Mesenchymal stem cell (in vitro differentiated cells and primary cell): ENCODE data around the gene DNM1. TPM values are rescaled to one million over a fixed set of nuclear protein-coding genes. Genes with fewer than 3 reads are reported as not detected.
A peak's percentile ranks its signal among the peaks of the same experiment; 100 is the strongest.

Experiments used
- DNase-seq: peaks from one replicate; pipeline ENCODE4 v3.0.0-alpha.2; 2013
- H2AFZ ChIP-seq: one replicate; pipeline ENCODE4 v1.6.1; 2013; ENCODE audit warnings: low read depth, mild to moderate bottlenecking, control low read depth, inconsistent platforms, low read length, moderate library complexity
- H2AK5ac ChIP-seq: 2 replicates; pipeline ENCODE4 v1.6.1; 2013; ENCODE audit warnings: low read length, moderate library complexity, mild to moderate bottlenecking, inconsistent platforms; ENCODE audit not compliant: severe bottlenecking
- H2BK120ac ChIP-seq: one replicate; pipeline ENCODE4 v1.6.1; 2013; ENCODE audit warnings: low read depth, mild to moderate bottlenecking, inconsistent platforms, low read length, moderate library complexity
- H2BK12ac ChIP-seq, 2 experiments: one replicate each; pipeline ENCODE4 v1.6.1; 2013; ENCODE audit warnings: inconsistent platforms in 2 of 2, low read length in 2 of 2, mild to moderate bottlenecking in 2 of 2, moderate library complexity in 2 of 2, control low read depth in 1 of 2
- H2BK15ac ChIP-seq: one replicate; pipeline ENCODE4 v1.6.1; 2013; ENCODE audit warnings: mild to moderate bottlenecking, low read depth, inconsistent platforms; ENCODE audit not compliant: poor library complexity, severe bottlenecking
- H2BK5ac ChIP-seq: 2 replicates; pipeline ENCODE4 v1.6.1; 2013; ENCODE audit warnings: low read depth, mild to moderate bottlenecking, low read length, control low read depth, inconsistent platforms; ENCODE audit not compliant: poor library complexity, severe bottlenecking
- H3K14ac ChIP-seq, 2 experiments: one replicate each; pipeline ENCODE4 v1.6.1; 2013; ENCODE audit warnings: inconsistent platforms in 2 of 2, low read length in 2 of 2, control low read depth in 1 of 2, mild to moderate bottlenecking in 1 of 2, moderate library complexity in 1 of 2
- H3K18ac ChIP-seq, 2 experiments: one replicate each; pipeline ENCODE4 v1.6.1; 2013; ENCODE audit warnings: inconsistent platforms in 2 of 2, low read length in 2 of 2, control low read depth in 1 of 2, low read depth in 1 of 2, mild to moderate bottlenecking in 1 of 2
- H3K23ac ChIP-seq, 2 experiments: one replicate each; pipeline ENCODE4 v1.6.1; 2013; ENCODE audit warnings: inconsistent platforms in 2 of 2, low read length in 2 of 2, mild to moderate bottlenecking in 2 of 2, moderate library complexity in 2 of 2, control low read depth in 1 of 2
- H3K27ac ChIP-seq: 2 replicates; pipeline ENCODE4 v1.5.1; 2013; ENCODE audit warnings: mild to moderate bottlenecking, moderate library complexity, low read length, control low read depth, inconsistent platforms; ENCODE audit not compliant: poor library complexity, severe bottlenecking
- H3K27me3 ChIP-seq, 2 experiments: 2 replicates each; pipeline versions ENCODE4 v1.6.1 to v1.7.0; 2013; ENCODE audit warnings: low read length in 2 of 2, mild to moderate bottlenecking in 2 of 2, moderate library complexity in 2 of 2, control low read depth in 1 of 2, inconsistent platforms in 1 of 2; ENCODE audit not compliant: control insufficient read depth in 1 of 2, insufficient read depth in 1 of 2
- H3K36me3 ChIP-seq, 2 experiments: 2 replicates each; pipeline versions ENCODE4 v1.6.1 to v1.7.0; 2013; ENCODE audit warnings: low read length in 2 of 2, control low read depth in 1 of 2, inconsistent platforms in 1 of 2, low read depth in 1 of 2, mild to moderate bottlenecking in 1 of 2; ENCODE audit not compliant: insufficient read depth in 2 of 2, control insufficient read depth in 1 of 2
- H3K4ac ChIP-seq, 2 experiments: one replicate each; pipeline ENCODE4 v1.6.1; 2013; ENCODE audit warnings: inconsistent platforms in 2 of 2, low read length in 2 of 2, mild to moderate bottlenecking in 2 of 2, moderate library complexity in 2 of 2, control low read depth in 1 of 2, low read depth in 1 of 2
- H3K4me1 ChIP-seq: 2 replicates; pipeline ENCODE4 v1.6.1; 2013; ENCODE audit warnings: low read depth, low read length, control low read depth; ENCODE audit not compliant: control insufficient read depth, insufficient read depth
- H3K4me2 ChIP-seq: 2 replicates; pipeline ENCODE4 v1.6.1; 2013; ENCODE audit warnings: low read length, mild to moderate bottlenecking, inconsistent platforms; ENCODE audit not compliant: poor library complexity, severe bottlenecking
- H3K4me3 ChIP-seq, 2 experiments: 2 replicates each; pipeline versions ENCODE4 v1.5.1 to v1.7.0; 2013; ENCODE audit warnings: low read length in 2 of 2, mild to moderate bottlenecking in 2 of 2, control low read depth in 1 of 2, low read depth in 1 of 2; ENCODE audit not compliant: insufficient read depth in 1 of 2
- H3K79me1 ChIP-seq: replicated peaks from 2 replicates; pipeline ENCODE4 v1.6.1; 2013; ENCODE audit warnings: mild to moderate bottlenecking, control low read depth, low read length, inconsistent platforms; ENCODE audit not compliant: poor library complexity, severe bottlenecking
- H3K9ac ChIP-seq: 2 replicates; pipeline ENCODE4 v1.7.0; 2013; ENCODE audit warnings: mild to moderate bottlenecking, low read length, moderate library complexity
- H3K9me3 ChIP-seq: 2 replicates; pipeline ENCODE4 v1.7.0; 2013; ENCODE audit warnings: mild to moderate bottlenecking, low read length; ENCODE audit not compliant: control insufficient read depth
- H4K8ac ChIP-seq: one replicate; pipeline ENCODE4 v1.6.1; 2013; ENCODE audit warnings: inconsistent platforms, mild to moderate bottlenecking, low read length, moderate library complexity
- H4K91ac ChIP-seq: one replicate; pipeline ENCODE4 v1.6.1; 2013; ENCODE audit warnings: mild to moderate bottlenecking, low read length, inconsistent platforms
- WGBS: methylation state at CpG from one replicate; pipeline ENCODE4 v1.1.7; 2013; ENCODE audit warnings: mixed read lengths; 5-methylcytosine and 5-hydroxymethylcytosine counted together
- polyA plus RNA-seq, 2 experiments: library from polyadenylated mRNA; stranded (reverse); fragments of 200-250 nt; gene quantifications; one replicate each; pipeline ENCODE4 v1.2.3, GENCODE V29; 2013

DNM1 gene
- 5.9 TPM for polyA plus RNA-seq (2013, experiment 1 of 2)
- 5.2 TPM for polyA plus RNA-seq (2013, experiment 2 of 2)

DNA sequence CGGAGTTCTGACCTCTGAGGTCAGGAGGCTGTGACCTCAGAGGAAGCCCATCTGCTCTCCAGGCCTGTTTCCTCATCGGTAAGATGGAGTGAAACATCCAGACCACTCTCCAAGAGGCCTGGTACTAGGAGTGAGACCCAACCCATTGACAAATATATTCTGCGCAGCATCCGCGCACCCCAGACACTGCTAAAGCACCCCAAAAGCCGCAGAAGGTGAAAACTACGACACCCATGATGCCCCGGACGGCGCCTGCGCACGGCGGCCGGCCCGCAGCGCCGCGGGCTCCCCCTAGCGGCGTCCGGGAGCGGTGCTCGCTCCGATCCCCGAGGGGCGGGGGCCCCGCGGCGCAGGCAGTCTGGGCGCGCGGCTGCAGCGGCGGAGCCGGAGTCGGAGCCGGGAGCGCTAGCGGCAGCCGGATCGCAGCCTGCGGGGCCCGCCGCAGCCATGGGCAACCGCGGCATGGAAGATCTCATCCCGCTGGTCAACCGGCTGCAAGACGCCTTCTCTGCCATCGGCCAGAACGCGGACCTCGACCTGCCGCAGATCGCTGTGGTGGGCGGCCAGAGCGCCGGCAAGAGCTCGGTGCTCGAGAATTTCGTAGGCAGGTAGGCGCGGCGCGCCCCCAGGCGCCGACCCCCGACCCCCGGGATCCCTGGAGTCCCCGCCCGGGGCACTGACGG lies at the start of gene DNM1:
DNM1 (plus strand) TSS at position 356 of the 683 bp plus-strand sequence; CDS start at position 448, 92 bp downstream.
- WGBS: under 1% methylated on average over 48 of the region's 72 CpGs

DNA sequence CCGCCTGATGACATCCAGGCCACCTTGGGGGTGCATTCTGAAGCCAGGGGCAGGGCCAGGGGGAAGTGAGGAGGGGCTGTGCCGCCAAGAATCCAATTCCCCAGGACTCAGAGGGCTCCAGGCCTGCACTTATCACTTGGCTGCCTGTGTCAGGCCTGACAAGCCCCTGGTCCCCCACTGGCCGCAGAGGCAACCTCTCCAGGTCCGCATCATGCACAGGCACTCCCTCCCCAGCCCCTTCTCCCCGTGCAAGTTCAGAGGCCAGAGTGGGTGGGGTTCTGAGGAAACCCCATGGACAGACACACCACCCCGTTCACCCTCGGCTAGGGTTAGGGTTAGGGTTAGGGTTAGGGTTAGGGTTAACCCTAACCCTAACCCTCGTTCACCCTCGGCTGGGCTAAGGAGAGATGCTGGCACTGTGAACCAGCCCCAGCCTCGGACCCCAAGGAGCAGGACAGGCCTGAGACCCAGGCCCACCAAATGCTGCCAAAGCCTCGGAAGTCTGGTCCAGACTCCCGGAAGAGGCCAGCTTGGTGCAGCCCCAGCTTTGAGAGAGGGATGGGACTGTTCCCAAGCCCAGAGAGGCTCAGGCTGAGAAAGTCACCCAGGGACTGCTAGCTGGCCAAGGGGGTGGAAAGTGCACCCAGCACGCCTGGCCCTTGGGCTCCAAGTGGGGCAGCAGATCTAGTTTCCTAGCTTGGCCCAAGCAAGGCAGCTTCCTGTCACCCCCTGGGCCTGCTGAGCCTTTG lies 49.1 kb upstream of the DNM1 start:
- WGBS: 82% methylated on average over 11 of the region's 13 CpGs
- H3K4ac ChIP-seq: no peak overlapping the region
- no peak overlapping the region for H3K9ac ChIP-seq
- no peak overlapping the region for H2BK12ac ChIP-seq
- no peak overlapping the region for H3K18ac ChIP-seq
- H3K79me1 ChIP-seq: no peaks in the 10 kb centered on the region
- no peak overlapping the region for H2BK120ac ChIP-seq
- H4K91ac ChIP-seq: no peak overlapping the region
- H3K4me1 ChIP-seq: peaks cover 6% of the 10 kb centered on the region
- H2BK15ac ChIP-seq: no peak overlapping the region
- H3K4me2 ChIP-seq: no peak overlapping the region
- H3K27me3 ChIP-seq: peaks cover 0 to 9% of the 10 kb centered on the region in 2 experiments
- no peaks in the 10 kb centered on the region for H3K36me3 ChIP-seq
- no peak overlapping the region for H2AK5ac ChIP-seq
- H3K27ac ChIP-seq: no peak overlapping the region
- H3K14ac ChIP-seq: no peak overlapping the region
- DNase-seq: no peak
- no peak overlapping the region for H3K4me3 ChIP-seq
- no peak overlapping the region for H2BK5ac ChIP-seq
- H2AFZ ChIP-seq: no peak overlapping the region
- H4K8ac ChIP-seq: no peak overlapping the region
- no peaks in the 10 kb centered on the region for H3K9me3 ChIP-seq
- H3K23ac ChIP-seq: no peak overlapping the region

More for the DNA sequence above, at the start of gene DNM1:
- peak within 1 kb of the TSS; percentile 67 for H3K27ac ChIP-seq
- peaks cover 2 to 18% of the 10 kb centered on the region in 2 experiments for H3K36me3 ChIP-seq
- H3K23ac ChIP-seq: peak within 1 kb of the TSS in 1 of 2 experiments; percentile 34
- no peak within 1 kb of the TSS for H3K4ac ChIP-seq
- H2AK5ac ChIP-seq: no peak within 1 kb of the TSS
- peak within 1 kb of the TSS; percentile 84 for H3K9ac ChIP-seq
- peak within 1 kb of the TSS; percentile 82 to 89 for H3K4me3 ChIP-seq
- H3K18ac ChIP-seq: peak within 1 kb of the TSS; percentile 45 to 67
- peaks cover 31% of the 10 kb centered on the region for H3K4me1 ChIP-seq
- no peaks in the 10 kb centered on the region for H3K27me3 ChIP-seq
- H2BK15ac ChIP-seq: peak within 1 kb of the TSS; percentile 89
- no peak within 1 kb of the TSS for H2BK5ac ChIP-seq
- H2BK12ac ChIP-seq: peak within 1 kb of the TSS in 1 of 2 experiments; percentile 37
- H4K91ac ChIP-seq: no peak within 1 kb of the TSS
- DNase-seq: peak; percentile 56
- peak within 1 kb of the TSS; percentile 89 for H3K4me2 ChIP-seq
- peaks cover 19% of the 10 kb centered on the region for H3K79me1 ChIP-seq
- no peaks in the 10 kb centered on the region for H3K9me3 ChIP-seq
- H2AFZ ChIP-seq: peak within 1 kb of the TSS; percentile 54
- no peak within 1 kb of the TSS for H3K14ac ChIP-seq
- no peak within 1 kb of the TSS for H2BK120ac ChIP-seq
- peak within 1 kb of the TSS; percentile 33 for H4K8ac ChIP-seq

DNA sequence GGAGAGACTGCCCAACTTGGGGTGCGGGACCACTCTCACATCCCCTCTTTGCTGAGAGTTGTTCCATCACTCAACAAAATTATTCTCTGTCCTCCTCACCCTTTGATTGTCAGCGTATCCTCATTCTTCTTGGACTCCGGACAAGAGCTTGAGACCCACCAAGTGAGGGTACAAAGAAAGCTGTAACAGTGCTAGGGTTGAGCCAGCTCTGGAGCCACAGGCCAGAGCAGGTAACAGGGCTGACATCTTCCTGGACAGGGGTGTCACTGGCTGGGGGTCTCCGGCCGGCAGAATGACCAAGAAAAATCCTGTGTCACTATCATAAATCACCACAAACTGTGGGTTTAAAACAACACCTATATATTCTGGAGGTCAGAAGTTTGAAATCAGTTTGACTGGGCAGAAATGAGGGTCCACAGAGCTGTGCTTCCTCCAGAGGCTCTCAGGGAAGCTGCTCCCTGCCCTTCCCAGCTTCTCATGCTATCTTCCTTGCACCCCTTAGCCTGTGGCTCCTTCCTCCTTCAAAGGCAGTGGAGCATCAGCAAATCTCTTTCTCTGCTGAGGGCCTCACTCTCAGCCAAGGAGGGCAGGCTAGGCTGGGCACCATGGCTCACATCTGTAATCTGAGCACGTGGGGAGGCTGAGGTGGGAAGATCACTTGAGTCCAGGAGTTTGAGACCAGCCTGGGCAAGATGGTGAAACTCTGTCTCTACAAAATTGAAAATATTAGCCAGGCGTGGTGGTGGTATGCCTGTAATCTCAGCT lies 47.3 kb upstream of the DNM1 start:
- H3K18ac ChIP-seq: no peak overlapping the region
- peaks cover 15% of the 10 kb centered on the region for H3K4me1 ChIP-seq
- H4K8ac ChIP-seq: no peak overlapping the region
- H3K36me3 ChIP-seq: no peaks in the 10 kb centered on the region
- no peak for DNase-seq
- no peak overlapping the region for H2BK12ac ChIP-seq
- H3K27me3 ChIP-seq: peaks cover 0 to 3% of the 10 kb centered on the region in 2 experiments
- no peak overlapping the region for H3K23ac ChIP-seq
- no peak overlapping the region for H3K4me2 ChIP-seq
- H4K91ac ChIP-seq: no peak overlapping the region
- H3K9ac ChIP-seq: no peak overlapping the region
- WGBS: 93% methylated on average over 6 of the region's 7 CpGs
- no peak overlapping the region for H2BK5ac ChIP-seq
- no peaks in the 10 kb centered on the region for H3K9me3 ChIP-seq
- H2BK15ac ChIP-seq: no peak overlapping the region
- no peak overlapping the region for H2AK5ac ChIP-seq
- H2BK120ac ChIP-seq: no peak overlapping the region
- no peak overlapping the region for H3K14ac ChIP-seq
- H3K79me1 ChIP-seq: no peaks in the 10 kb centered on the region
- H3K4ac ChIP-seq: no peak overlapping the region
- H3K27ac ChIP-seq: no peak overlapping the region
- no peak overlapping the region for H3K4me3 ChIP-seq
- H2AFZ ChIP-seq: no peak overlapping the region

GRCh38 chr9:128159522-128159783 lies 43.7 kb upstream of the DNM1 start:
- Histone ChIP-seq H3K18ac (peak overlapping the region; percentile 8 to 71), H3K79me1 (peaks cover 15% of the 10 kb centered on the region), H4K91ac (peak overlapping the region; percentile 57), H4K8ac (peak overlapping the region; percentile 89), H2BK5ac (no peak overlapping the region), H3K4me3 (peak overlapping the region in 1 of 2 experiments; percentile 84), H3K9ac (peak overlapping the region; percentile 89), H3K27me3 (no peaks in the 10 kb centered on the region), H3K23ac (no peak overlapping the region), H2BK15ac (no peak overlapping the region), H2BK12ac (peak overlapping the region in 1 of 2 experiments; percentile 58), H2BK120ac (no peak overlapping the region), H3K9me3 (no peaks in the 10 kb centered on the region), H3K4me2 (peak overlapping the region; percentile 60), H3K36me3 (peaks cover 26 to 27% of the 10 kb centered on the region in 2 experiments), H3K4me1 (peaks cover 15% of the 10 kb centered on the region), H2AFZ (peak overlapping the region; percentile 76), H3K27ac (no peak overlapping the region), H3K4ac (peak overlapping the region in 1 of 2 experiments; percentile 64), H2AK5ac (no peak overlapping the region), H3K14ac (no peak overlapping the region)
- DNase-seq: no peak
- 54% methylated on average over 11 of the region's 11 CpGs for WGBS
